HCT116 (cell line): Measurements from ENCODE around the gene KRT79.

Experiments used
- CTCF ChIP-seq, 3 experiments: fragments of 200-600 bp in 1 of 3; sonication (generic) in 1 of 3; IDR thresholded peaks in 2 of 3; conservative IDR thresholded peaks in 1 of 3; 2 replicates each; pipeline ENCODE4 v1.5.1; 2012 to 2017; ENCODE audit warnings: low read depth in 2 of 3, low read length in 2 of 3, antibody characterized with exemption in 1 of 3, borderline replicate concordance in 1 of 3, control low read depth in 1 of 3, mild to moderate bottlenecking in 1 of 3, mixed read lengths in 1 of 3, mixed run types in 1 of 3, moderate library complexity in 1 of 3; ENCODE audit not compliant: insufficient read depth in 1 of 3
- EGR1 ChIP-seq: IDR thresholded peaks from 2 replicates; pipeline ENCODE4 v1.6.1; 2012; ENCODE audit warnings: low read depth
- EZH2 ChIP-seq: fragments of 200-600 bp; sonication (generic); IDR thresholded peaks from 2 replicates; pipeline ENCODE4 v1.6.1; 2017; ENCODE audit warnings: antibody characterized with exemption, mixed run types
- EZH2phosphoT487 ChIP-seq: fragments of 200-600 bp; IDR thresholded peaks from 2 replicates; pipeline ENCODE4 v1.6.1; 2018; ENCODE audit warnings: antibody characterized with exemption, borderline replicate concordance
- JUND ChIP-seq: IDR thresholded peaks from 2 replicates; pipeline ENCODE4 v1.6.1; 2012
- POLR2A ChIP-seq: IDR thresholded peaks from 2 replicates; pipeline ENCODE4 v1.7.0; 2011; ENCODE audit warnings: borderline replicate concordance; ENCODE audit not compliant: insufficient read depth, insufficient read length; ENCODE audit errors: extremely low read depth
- POLR2AphosphoS5 ChIP-seq: IDR thresholded peaks from 2 replicates; pipeline ENCODE4 v1.6.1; 2011; ENCODE audit warnings: mild to moderate bottlenecking, low read depth, low read length, moderate library complexity
- RAD21 ChIP-seq: IDR thresholded peaks from 2 replicates; pipeline ENCODE4 v1.6.1; 2012; ENCODE audit warnings: low read depth, mild to moderate bottlenecking
- REST ChIP-seq: IDR thresholded peaks from 2 replicates; pipeline ENCODE4 v1.6.1; 2012; ENCODE audit warnings: low read depth
- SP1 ChIP-seq: IDR thresholded peaks from 2 replicates; pipeline ENCODE4 v1.6.1; 2012; ENCODE audit warnings: low read depth
- TCF7L2 ChIP-seq: IDR thresholded peaks from 2 replicates; pipeline ENCODE4 v1.7.0; 2011; ENCODE audit warnings: borderline replicate concordance, inconsistent platforms; ENCODE audit not compliant: insufficient read depth, insufficient read length; ENCODE audit errors: extremely low read depth
- YY1 ChIP-seq: IDR thresholded peaks from 2 replicates; pipeline ENCODE4 v1.6.1; 2011; ENCODE audit warnings: low read length, low read depth, moderate library complexity, mild to moderate bottlenecking; ENCODE audit not compliant: insufficient replicate concordance; ENCODE audit errors: extremely low read depth

- TF ChIP-seq EZH2phosphoT487: no peak
- no peak for TF ChIP-seq JUND
- TF ChIP-seq YY1: no peak
- no peak for TF ChIP-seq POLR2AphosphoS5
- no peak for TF ChIP-seq POLR2A
- no peak for TF ChIP-seq EZH2
- TF ChIP-seq CTCF (IDR thresholded peaks at IDR 0.05 in 2 of 3, conservative IDR thresholded peaks at IDR 0.05 in 1 of 3; ENCODE audit: borderline replicate concordance in 1 of 3, insufficient read depth in 1 of 3, low read depth in 2 of 3, low read length in 2 of 3): no peak
- no peak for TF ChIP-seq TCF7L2
- TF ChIP-seq RAD21: no peak
- no peak for TF ChIP-seq EGR1
- TF ChIP-seq SP1: no peak
- TF ChIP-seq REST: no peak
Observed at GRCh38 chr12:52812073-52812400, 22.1 kb downstream of the KRT79 start.
